Effector memory CD8-positive, alpha-beta T cell (primary cell): Measurements from ENCODE around the gene MAP3K21.

Experiments used
- ATAC-seq: fragments of 150-1000 bp; cut with Tn5 transposase; replicated peaks from 2 replicates; pipeline ENCODE4 v1.10.0; 2021; ENCODE audit warnings: mild to moderate bottlenecking, moderate library complexity
- DNase-seq, 3 experiments: peaks; one replicate each; pipeline ENCODE4 v3.0.0; 2021
- H3K27ac Mint-ChIP-seq, 2 donors: one replicate each; pipeline ENCODE4 v1.8.0; 2022; ENCODE audit warnings: mild to moderate bottlenecking in 2 of 2, mixed read lengths in 2 of 2, moderate library complexity in 2 of 2
- H3K27me3 Mint-ChIP-seq, 2 donors: one replicate each; pipeline ENCODE4 v1.8.0; 2022; ENCODE audit warnings: mixed read lengths in 2 of 2
- H3K36me3 Mint-ChIP-seq: one replicate; pipeline ENCODE4 v1.8.0; 2022; ENCODE audit warnings: mild to moderate bottlenecking, moderate library complexity, mixed read lengths; ENCODE audit not compliant: insufficient read depth
- H3K4me1 Mint-ChIP-seq, 2 donors: one replicate each; pipeline ENCODE4 v1.8.0; 2022; ENCODE audit warnings: low read depth in 2 of 2, mixed read lengths in 2 of 2
- H3K4me3 Mint-ChIP-seq, 2 donors: one replicate each; pipeline ENCODE4 v1.8.0; 2022; ENCODE audit warnings: mild to moderate bottlenecking in 2 of 2, mixed read lengths in 2 of 2, moderate library complexity in 2 of 2
- H3K9me3 Mint-ChIP-seq, 2 donors: one replicate each; pipeline ENCODE4 v1.8.0; 2022; ENCODE audit warnings: mixed read lengths in 2 of 2

The MAP3K21 gene

GRCh38 chr1:233356705-233356987 is 29.1 kb downstream of the MAP3K21 start:
- ATAC-seq (no peak), DNase-seq (no peak)
- Mint-ChIP-seq H3K27ac (no peak overlapping the region), H3K4me3 (peak overlapping the region in 1 of 2 donors; percentile 45), H3K4me1 (peaks cover 0 to 11% of the 10 kb centered on the region in 2 donors), H3K27me3 (peaks cover 0 to 2% of the 10 kb centered on the region in 2 donors), H3K36me3 (peaks cover 3% of the 10 kb centered on the region), H3K9me3 (no peaks in the 10 kb centered on the region)

DNA sequence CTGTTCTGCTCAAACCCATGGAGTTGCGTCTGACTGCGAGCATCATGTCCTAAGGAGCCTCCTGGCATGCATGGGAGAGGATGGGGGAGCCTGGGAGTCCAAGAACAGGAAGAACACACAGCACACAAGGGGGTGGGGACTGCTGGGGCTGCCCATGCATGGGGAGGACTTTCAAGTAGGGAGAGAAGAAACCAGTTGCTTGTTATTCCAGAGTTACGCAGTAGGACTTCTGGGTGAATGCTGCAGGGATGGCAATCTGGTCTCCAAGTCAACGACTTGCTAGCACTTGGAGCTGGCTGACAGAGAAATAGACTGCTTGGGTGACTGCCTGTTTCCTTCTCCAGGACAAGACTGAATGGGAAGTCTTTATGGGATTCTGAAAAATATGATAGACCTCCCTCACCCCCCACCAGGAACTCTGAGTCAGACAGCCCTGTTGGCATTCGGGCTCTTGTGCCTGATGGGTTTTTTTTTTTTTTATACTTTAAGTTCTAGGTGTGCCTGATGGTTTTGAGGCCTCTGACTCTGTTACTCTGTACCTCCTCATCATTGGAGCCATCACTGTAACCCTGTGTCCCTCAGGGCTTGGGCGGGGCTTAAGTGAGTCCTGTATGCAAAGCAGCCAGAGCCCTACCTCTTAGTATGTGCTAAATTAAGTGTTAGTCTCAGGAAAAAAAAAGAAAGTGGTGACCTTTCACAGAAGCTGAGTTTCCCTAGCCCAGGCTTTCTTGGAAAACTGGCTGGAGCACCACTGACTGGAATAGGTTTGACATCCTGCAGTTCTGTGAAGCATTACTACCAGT is 30.3 kb downstream of the MAP3K21 start:
- peak overlapping the region in 1 of 2 donors; percentile 2 for H3K27ac Mint-ChIP-seq
- peaks cover 3% of the 10 kb centered on the region for H3K36me3 Mint-ChIP-seq
- peaks cover 0 to 11% of the 10 kb centered on the region in 2 donors for H3K4me1 Mint-ChIP-seq
- no peak for ATAC-seq
- H3K4me3 Mint-ChIP-seq = no peak overlapping the region
- DNase-seq = no peak
- H3K9me3 Mint-ChIP-seq = no peaks in the 10 kb centered on the region
- H3K27me3 Mint-ChIP-seq = peaks cover 0 to 7% of the 10 kb centered on the region in 2 donors

DNA sequence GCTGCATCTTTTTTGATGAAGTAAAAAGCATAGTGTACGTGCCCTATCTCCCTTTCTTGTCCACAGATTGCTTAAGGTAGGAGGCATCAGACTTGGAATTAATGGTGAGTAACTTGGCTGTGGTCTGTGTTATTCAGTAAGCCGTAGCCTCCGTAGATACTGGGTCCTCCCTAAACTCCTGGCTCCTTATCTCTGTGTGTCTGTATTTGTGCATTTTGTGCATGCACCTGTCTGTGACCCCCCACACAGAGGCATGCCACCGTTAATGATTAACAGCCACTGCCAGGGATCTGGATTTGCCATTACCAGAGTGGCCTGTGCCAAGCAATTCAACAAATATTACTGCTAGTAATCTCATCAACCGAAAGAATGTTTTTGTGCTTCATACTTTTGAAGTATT is 31.9 kb downstream of the MAP3K21 start:
- no peak overlapping the region for H3K27ac Mint-ChIP-seq
- no peak for ATAC-seq
- no peak overlapping the region for H3K4me3 Mint-ChIP-seq
- no peak for DNase-seq
- peaks cover 0 to 12% of the 10 kb centered on the region in 2 donors for H3K27me3 Mint-ChIP-seq
- no peaks in the 10 kb centered on the region for H3K9me3 Mint-ChIP-seq
- peaks cover 0 to 11% of the 10 kb centered on the region in 2 donors for H3K4me1 Mint-ChIP-seq
- H3K36me3 Mint-ChIP-seq = peaks cover 3% of the 10 kb centered on the region

- no peaks in the 10 kb centered on the region for H3K9me3 Mint-ChIP-seq
- ATAC-seq = no peak
These were observed 32.4 kb downstream of the MAP3K21 start for GRCh38 chr1:233359905-233360304.

DNA sequence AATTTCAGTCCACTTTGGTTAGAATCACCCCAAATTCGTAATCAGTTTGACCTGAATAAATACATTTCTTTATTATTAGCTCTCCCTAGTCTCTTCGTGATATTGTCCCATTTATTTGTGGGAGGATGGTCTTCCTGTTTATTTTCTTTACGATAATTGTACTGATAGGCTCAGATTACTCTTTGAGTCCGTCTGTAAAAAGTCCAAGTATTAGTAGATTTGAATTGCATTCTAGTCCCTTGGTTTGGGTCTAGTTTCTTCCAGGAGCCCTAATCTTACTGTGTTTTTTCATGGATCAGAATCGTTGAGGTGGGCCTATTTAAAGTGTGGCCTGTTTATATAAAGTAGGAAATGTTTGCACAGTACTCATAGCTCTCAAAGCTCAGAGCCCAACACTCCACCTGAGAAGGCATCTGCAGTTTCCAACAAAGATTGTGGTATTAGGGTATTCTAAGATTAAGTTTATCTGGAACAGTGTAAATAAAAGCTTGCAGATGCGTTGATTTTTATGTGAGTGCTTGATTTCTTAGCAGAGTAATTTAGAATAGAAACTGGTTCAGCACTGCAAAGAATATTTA is 33.1 kb downstream of the MAP3K21 start:
- Mint-ChIP-seq H3K4me3 (no peak overlapping the region), H3K9me3 (no peaks in the 10 kb centered on the region), H3K27ac (no peak overlapping the region), H3K4me1 (peaks cover 0 to 11% of the 10 kb centered on the region in 2 donors), H3K27me3 (peaks cover 0 to 18% of the 10 kb centered on the region in 2 donors), H3K36me3 (peaks cover 3% of the 10 kb centered on the region)
- no peak for DNase-seq
- ATAC-seq = no peak

More at GRCh38 chr1:233359905-233360304, 32.4 kb downstream of the MAP3K21 start:
- H3K27ac Mint-ChIP-seq = no peak overlapping the region
- H3K4me1 Mint-ChIP-seq = peaks cover 0 to 11% of the 10 kb centered on the region in 2 donors
- no peak for DNase-seq
- peaks cover 3% of the 10 kb centered on the region for H3K36me3 Mint-ChIP-seq
- no peak overlapping the region for H3K4me3 Mint-ChIP-seq
- H3K27me3 Mint-ChIP-seq = peaks cover 0 to 16% of the 10 kb centered on the region in 2 donors

DNA sequence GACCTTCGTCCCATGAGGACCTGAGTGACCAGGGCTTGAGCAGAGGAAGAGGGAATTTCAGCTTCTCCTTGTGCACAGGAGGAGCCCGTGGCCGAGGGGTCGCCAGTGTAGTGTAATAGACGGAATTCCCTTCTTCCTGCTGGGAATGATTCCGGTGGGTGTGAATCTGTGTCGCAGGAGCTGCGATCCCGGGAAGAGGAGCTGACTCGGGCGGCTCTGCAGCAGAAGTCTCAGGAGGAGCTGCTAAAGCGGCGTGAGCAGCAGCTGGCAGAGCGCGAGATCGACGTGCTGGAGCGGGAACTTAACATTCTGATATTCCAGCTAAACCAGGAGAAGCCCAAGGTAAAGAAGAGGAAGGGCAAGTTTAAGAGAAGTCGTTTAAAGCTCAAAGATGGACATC is 34.4 kb downstream of the MAP3K21 start:
- H3K4me3 Mint-ChIP-seq = no peak overlapping the region
- H3K36me3 Mint-ChIP-seq = peaks cover 3% of the 10 kb centered on the region
- H3K27me3 Mint-ChIP-seq = peaks cover 0 to 25% of the 10 kb centered on the region in 2 donors
- ATAC-seq (no peak), DNase-seq (no peak)
- H3K9me3 Mint-ChIP-seq = no peaks in the 10 kb centered on the region
- no peak overlapping the region for H3K27ac Mint-ChIP-seq
- no peaks in the 10 kb centered on the region for H3K4me1 Mint-ChIP-seq

DNA sequence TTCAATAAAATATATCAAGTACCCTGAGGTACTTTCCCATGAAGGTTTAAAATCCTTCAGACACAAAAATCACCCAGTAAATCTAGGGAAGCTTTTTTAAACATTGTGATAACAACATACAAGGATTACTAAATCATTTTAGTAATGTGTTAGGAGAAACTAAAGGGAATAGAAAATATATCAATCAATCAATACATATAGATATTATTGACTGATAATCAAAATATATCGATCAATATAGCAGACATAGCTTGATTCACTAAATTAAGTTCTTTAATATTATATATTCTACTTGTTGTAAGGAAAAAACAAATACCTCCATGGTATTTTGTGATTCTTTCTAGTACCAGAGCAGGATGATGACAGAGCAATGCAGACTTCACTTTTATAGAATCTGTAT is 35.2 kb downstream of the MAP3K21 start:
- H3K4me1 Mint-ChIP-seq = no peaks in the 10 kb centered on the region
- DNase-seq = no peak
- H3K36me3 Mint-ChIP-seq = no peaks in the 10 kb centered on the region
- peaks cover 0 to 25% of the 10 kb centered on the region in 2 donors for H3K27me3 Mint-ChIP-seq
- H3K4me3 Mint-ChIP-seq = no peak overlapping the region
- no peak for ATAC-seq
- H3K27ac Mint-ChIP-seq = no peak overlapping the region
- no peaks in the 10 kb centered on the region for H3K9me3 Mint-ChIP-seq

DNA sequence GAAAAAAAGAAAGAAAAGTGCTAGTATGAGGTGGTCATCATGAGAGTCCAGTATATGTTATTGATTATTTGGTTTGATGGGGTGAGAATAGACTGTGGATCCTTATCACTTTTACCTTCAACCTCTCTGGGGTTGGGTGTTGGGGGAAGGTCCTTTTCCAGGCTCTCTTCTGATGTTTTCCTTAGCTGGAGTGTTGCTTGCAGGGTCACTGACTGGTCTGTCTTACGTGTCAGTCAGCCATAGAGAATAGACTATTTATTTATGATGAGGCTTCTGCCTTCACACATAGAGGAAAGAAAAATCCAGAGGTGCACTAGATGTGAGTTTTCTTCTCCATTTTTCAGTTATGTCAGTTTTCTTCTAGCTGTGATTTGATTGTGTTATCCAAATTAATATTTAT is 36.5 kb downstream of the MAP3K21 start:
- Mint-ChIP-seq H3K9me3 (no peaks in the 10 kb centered on the region), H3K4me3 (no peak overlapping the region)

GRCh38 chr1:233364695-233365539 is 37.4 kb downstream of the MAP3K21 start:
- Mint-ChIP-seq H3K9me3 (no peaks in the 10 kb centered on the region), H3K27me3 (peaks cover 0 to 25% of the 10 kb centered on the region in 2 donors), H3K4me3 (no peak overlapping the region), H3K27ac (no peak overlapping the region), H3K4me1 (no peaks in the 10 kb centered on the region), H3K36me3 (no peaks in the 10 kb centered on the region)
- no peak for ATAC-seq
- DNase-seq = no peak

More for the DNA sequence above, 36.5 kb downstream of the MAP3K21 start:
- peaks cover 0 to 25% of the 10 kb centered on the region in 2 donors for H3K27me3 Mint-ChIP-seq
- DNase-seq = no peak
- no peaks in the 10 kb centered on the region for H3K36me3 Mint-ChIP-seq
- H3K27ac Mint-ChIP-seq = no peak overlapping the region
- ATAC-seq = no peak
- H3K4me1 Mint-ChIP-seq = no peaks in the 10 kb centered on the region

DNA sequence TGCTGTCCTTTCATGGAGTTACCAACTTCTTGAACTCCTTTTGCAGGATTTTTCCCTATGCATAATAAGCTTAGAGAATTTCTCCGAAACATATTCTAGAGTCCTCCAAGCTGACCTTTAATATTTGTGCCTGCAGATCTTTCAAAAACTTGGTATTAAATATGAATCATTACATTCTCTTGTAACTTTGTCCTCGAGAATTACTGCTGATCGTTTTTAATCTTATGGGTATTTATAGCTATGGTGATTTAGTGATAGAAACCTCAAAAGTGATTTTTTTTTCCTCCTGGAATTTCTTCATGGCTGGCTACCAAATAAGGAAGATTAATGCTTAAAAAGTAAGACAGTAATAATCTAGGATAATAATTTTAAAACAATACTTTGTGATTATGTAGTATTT is 39.1 kb downstream of the MAP3K21 start:
- no peaks in the 10 kb centered on the region for H3K9me3 Mint-ChIP-seq
- no peak for DNase-seq
- H3K4me3 Mint-ChIP-seq = no peak overlapping the region
- H3K27me3 Mint-ChIP-seq = peaks cover 0 to 24% of the 10 kb centered on the region in 2 donors
- H3K36me3 Mint-ChIP-seq = no peaks in the 10 kb centered on the region
- no peaks in the 10 kb centered on the region for H3K4me1 Mint-ChIP-seq
- ATAC-seq = no peak
- no peak overlapping the region for H3K27ac Mint-ChIP-seq

DNA sequence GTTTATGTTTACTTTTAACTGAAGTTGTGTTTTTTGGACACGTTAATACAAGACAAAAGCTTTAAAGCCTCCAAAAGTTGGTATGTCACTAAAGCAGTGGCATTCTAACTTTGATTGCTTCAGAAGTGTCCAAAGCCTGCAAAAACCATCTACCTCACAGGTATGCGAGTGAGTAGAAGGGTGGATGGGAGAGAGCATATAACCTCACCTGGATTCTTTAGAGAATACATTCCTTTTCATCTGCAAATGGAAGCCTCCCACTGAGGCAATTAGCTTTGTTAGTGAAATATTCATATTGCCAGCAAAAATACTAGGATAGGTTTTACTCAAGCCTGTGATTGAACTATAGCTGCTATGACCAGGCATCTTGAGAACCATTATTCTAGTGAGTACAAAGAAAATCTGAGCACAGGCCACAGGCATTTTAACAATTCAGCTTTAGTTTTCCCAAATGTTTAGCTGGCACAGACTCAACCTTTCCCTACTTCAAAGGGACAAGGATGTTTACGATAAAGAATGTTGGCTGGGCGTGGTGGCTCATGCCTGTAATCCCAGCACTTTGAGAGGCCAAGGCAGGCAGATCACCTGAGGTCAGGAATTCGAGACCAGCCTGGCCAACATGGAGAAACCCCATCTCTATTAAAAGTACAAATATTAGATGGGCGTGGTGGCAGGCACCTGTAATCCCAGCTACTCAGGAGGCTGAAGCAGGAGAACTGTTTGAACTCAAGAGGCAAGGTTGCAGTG is 39.7 kb downstream of the MAP3K21 start:
- ATAC-seq (no peak), DNase-seq (no peak)
- Mint-ChIP-seq H3K27me3 (peaks cover 0 to 18% of the 10 kb centered on the region in 2 donors), H3K9me3 (no peaks in the 10 kb centered on the region), H3K27ac (no peak overlapping the region), H3K4me1 (no peaks in the 10 kb centered on the region), H3K4me3 (no peak overlapping the region), H3K36me3 (no peaks in the 10 kb centered on the region)

GRCh38 chr1:233368106-233368788 is 40.7 kb downstream of the MAP3K21 start:
- ATAC-seq (no peak), DNase-seq (no peak)
- no peak overlapping the region for H3K4me3 Mint-ChIP-seq
- H3K9me3 Mint-ChIP-seq = no peaks in the 10 kb centered on the region
- no peaks in the 10 kb centered on the region for H3K36me3 Mint-ChIP-seq
- peaks cover 0 to 18% of the 10 kb centered on the region in 2 donors for H3K27me3 Mint-ChIP-seq
- no peaks in the 10 kb centered on the region for H3K4me1 Mint-ChIP-seq
- no peak overlapping the region for H3K27ac Mint-ChIP-seq

GRCh38 chr1:233368789-233369130 is 41.2 kb downstream of the MAP3K21 start:
- Mint-ChIP-seq H3K9me3 (no peaks in the 10 kb centered on the region), H3K36me3 (no peaks in the 10 kb centered on the region), H3K27ac (no peak overlapping the region), H3K4me1 (no peaks in the 10 kb centered on the region), H3K4me3 (no peak overlapping the region), H3K27me3 (peaks cover 0 to 18% of the 10 kb centered on the region in 2 donors)
- no peak for ATAC-seq
- DNase-seq = no peak
